Loucy (cell line): ENCODE results near the gene HS3ST3A1.

ENCODE experiments used
- H2AFZ ChIP-seq: fragments of 200-600 bp; sonication (generic); 2 replicates; pipeline ENCODE4 v1.6.0; 2016; ENCODE audit warnings: antibody characterized with exemption, mild to moderate bottlenecking, low read length, moderate library complexity
- H3F3A ChIP-seq: fragments of 200-600 bp; 2 replicates; pipeline ENCODE4 v1.6.0; 2016; ENCODE audit warnings: antibody characterized with exemption, low read depth, mild to moderate bottlenecking
- H3K27me3 ChIP-seq: fragments of 200-600 bp; sonication (generic); 2 replicates; pipeline ENCODE4 v1.6.1; 2014; ENCODE audit warnings: low read length, mild to moderate bottlenecking; ENCODE audit not compliant: insufficient read depth, poor library complexity, severe bottlenecking
- H3K36me3 ChIP-seq: fragments of 200-600 bp; sonication (generic); 2 replicates; pipeline ENCODE4 v1.6.1; 2016; ENCODE audit warnings: low read length; ENCODE audit not compliant: insufficient read depth
- H3K4me1 ChIP-seq: fragments of 200-600 bp; sonication (generic); 2 replicates; pipeline ENCODE4 v1.5.1; 2014; ENCODE audit warnings: low read length, mild to moderate bottlenecking; ENCODE audit not compliant: insufficient read depth, poor library complexity, severe bottlenecking
- H3K4me2 ChIP-seq: fragments of 200-600 bp; sonication (generic); 2 replicates; pipeline ENCODE4 v1.6.0; 2014; ENCODE audit warnings: antibody characterized with exemption, low read length, low read depth, mild to moderate bottlenecking; ENCODE audit not compliant: poor library complexity, severe bottlenecking
- H3K4me3 ChIP-seq: fragments of 200-600 bp; sonication (generic); 2 replicates; pipeline ENCODE4 v1.5.1; 2014; ENCODE audit warnings: low read length, mild to moderate bottlenecking, mixed read lengths; ENCODE audit not compliant: poor library complexity, severe bottlenecking
- H3K79me2 ChIP-seq: fragments of 200-600 bp; sonication (generic); 2 replicates; pipeline ENCODE4 v1.6.1; 2014; ENCODE audit warnings: low read length; ENCODE audit not compliant: insufficient read depth
- H3K9ac ChIP-seq: fragments of 200-600 bp; sonication (generic); 2 replicates; pipeline ENCODE4 v1.6.0; 2014; ENCODE audit warnings: mild to moderate bottlenecking, low read depth, low read length, moderate library complexity; ENCODE audit not compliant: poor library complexity, severe bottlenecking
- H3K9me2 ChIP-seq: fragments of 200-600 bp; sonication (generic); replicated peaks from 2 replicates; pipeline ENCODE4 v1.6.1; 2016; ENCODE audit warnings: low read depth, low read length, mixed read lengths
- H3K9me3 ChIP-seq: fragments of 200-600 bp; sonication (generic); 2 replicates; pipeline ENCODE4 v1.6.1; 2014; ENCODE audit warnings: mild to moderate bottlenecking, antibody characterized with exemption, low read length, low read depth; ENCODE audit not compliant: insufficient read depth
- H4K20me1 ChIP-seq: fragments of 200-600 bp; sonication (generic); 2 replicates; pipeline ENCODE4 v1.6.0; 2014; ENCODE audit warnings: antibody characterized with exemption, low read length, mild to moderate bottlenecking; ENCODE audit not compliant: insufficient read depth, poor library complexity, severe bottlenecking
- EZH2phosphoT487 ChIP-seq: fragments of 200-600 bp; IDR thresholded peaks from 2 replicates; pipeline ENCODE4 v1.6.1; 2018; ENCODE audit warnings: antibody characterized with exemption, mild to moderate bottlenecking, moderate library complexity, borderline replicate concordance
- TF ChIP-seq, protein P1 (sequence below): fragments of 200-600 bp; sonication (generic); conservative IDR thresholded peaks from 2 replicates; pipeline ENCODE4 v1.5.1; 2014; ENCODE audit warnings: mild to moderate bottlenecking, antibody characterized with exemption, low read length

The HS3ST3A1 gene

DNA sequence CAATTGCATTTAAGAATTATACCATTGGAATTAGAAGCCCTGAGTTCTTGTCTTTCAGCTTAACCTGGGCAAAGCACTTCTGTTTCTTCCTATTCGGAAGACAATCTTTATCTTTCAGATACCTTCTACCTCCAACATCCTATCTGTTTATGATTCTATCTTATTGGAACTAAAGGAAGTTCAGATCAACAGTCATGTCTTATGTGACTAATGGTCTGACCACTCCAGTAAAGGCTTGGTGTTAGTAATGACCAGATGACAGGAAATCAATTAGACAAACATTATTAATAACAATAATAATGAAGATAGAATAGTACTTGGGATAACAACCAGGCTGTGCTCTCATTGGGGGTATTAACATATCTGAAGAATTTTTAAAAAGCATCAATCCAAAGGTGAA lies 11.3 kb downstream of the HS3ST3A1 start:
- Histone ChIP-seq H3K4me2 (no peak overlapping the region), H3K27me3 (no peaks in the 10 kb centered on the region), H3K9me2 (no peaks in the 10 kb centered on the region), H4K20me1 (no peaks in the 10 kb centered on the region), H3K36me3 (no peaks in the 10 kb centered on the region), H2AFZ (no peak overlapping the region), H3K9ac (no peak overlapping the region), H3K4me3 (no peak overlapping the region), H3K4me1 (no peaks in the 10 kb centered on the region), H3K9me3 (no peaks in the 10 kb centered on the region), H3F3A (no peaks in the 10 kb centered on the region), H3K79me2 (no peaks in the 10 kb centered on the region)
- no peak for TF ChIP-seq EZH2phosphoT487
- TF ChIP-seq, protein P1, sequence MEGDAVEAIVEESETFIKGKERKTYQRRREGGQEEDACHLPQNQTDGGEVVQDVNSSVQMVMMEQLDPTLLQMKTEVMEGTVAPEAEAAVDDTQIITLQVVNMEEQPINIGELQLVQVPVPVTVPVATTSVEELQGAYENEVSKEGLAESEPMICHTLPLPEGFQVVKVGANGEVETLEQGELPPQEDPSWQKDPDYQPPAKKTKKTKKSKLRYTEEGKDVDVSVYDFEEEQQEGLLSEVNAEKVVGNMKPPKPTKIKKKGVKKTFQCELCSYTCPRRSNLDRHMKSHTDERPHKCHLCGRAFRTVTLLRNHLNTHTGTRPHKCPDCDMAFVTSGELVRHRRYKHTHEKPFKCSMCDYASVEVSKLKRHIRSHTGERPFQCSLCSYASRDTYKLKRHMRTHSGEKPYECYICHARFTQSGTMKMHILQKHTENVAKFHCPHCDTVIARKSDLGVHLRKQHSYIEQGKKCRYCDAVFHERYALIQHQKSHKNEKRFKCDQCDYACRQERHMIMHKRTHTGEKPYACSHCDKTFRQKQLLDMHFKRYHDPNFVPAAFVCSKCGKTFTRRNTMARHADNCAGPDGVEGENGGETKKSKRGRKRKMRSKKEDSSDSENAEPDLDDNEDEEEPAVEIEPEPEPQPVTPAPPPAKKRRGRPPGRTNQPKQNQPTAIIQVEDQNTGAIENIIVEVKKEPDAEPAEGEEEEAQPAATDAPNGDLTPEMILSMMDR, result no peak

GRCh38 chr17:13589658-13590057 lies 12.1 kb downstream of the HS3ST3A1 start:
- Histone ChIP-seq H3K4me1 (no peaks in the 10 kb centered on the region), H3K79me2 (no peaks in the 10 kb centered on the region)

DNA sequence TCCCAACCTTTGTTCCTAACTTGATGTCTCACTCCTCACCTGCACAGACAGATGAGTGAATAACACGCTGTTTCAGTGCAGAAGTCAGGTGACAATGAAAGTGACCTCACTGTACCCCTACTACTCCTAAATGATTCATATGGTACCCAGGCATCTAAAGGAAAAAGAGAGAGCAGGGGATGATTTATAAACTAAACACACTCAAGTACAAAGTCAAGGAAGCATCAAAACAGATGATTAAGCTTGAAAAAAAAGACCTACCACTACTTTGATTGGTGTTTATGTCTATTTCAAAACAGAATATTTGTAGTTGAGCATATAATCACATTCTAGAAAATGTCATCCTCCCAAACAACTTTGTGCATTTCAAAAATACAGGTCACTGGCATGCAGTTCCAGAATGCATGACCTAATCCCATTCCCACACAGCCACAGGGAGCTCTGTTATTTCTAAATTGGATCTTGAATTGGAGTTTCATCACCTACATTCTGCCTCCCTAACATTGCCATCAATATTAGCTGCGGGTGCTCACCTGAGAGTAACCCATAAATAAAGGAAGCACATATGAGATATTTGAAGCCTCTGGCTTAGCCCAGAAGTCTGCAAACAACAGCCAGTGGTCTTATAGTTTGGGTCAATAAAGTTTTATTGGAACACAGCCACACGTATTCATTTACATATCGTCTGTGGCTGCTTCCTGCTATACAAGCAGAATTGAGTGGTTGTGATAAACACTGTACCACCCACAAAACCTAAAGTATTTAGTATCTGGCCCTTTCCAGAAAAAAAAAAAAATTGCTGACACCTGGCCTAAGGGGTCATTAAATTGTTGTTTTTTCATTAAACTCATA lies 14.0 kb downstream of the HS3ST3A1 start:
- no peaks in the 10 kb centered on the region for H3K9me2 ChIP-seq
- TF ChIP-seq EZH2phosphoT487, result no peak
- TF ChIP-seq, protein P1, result no peak
- no peaks in the 10 kb centered on the region for H3F3A ChIP-seq
- H3K4me1 ChIP-seq, result no peaks in the 10 kb centered on the region
- H2AFZ ChIP-seq, result no peak overlapping the region
- H3K79me2 ChIP-seq, result no peaks in the 10 kb centered on the region
- H4K20me1 ChIP-seq, result no peaks in the 10 kb centered on the region
- H3K4me2 ChIP-seq, result no peak overlapping the region
- H3K27me3 ChIP-seq, result no peaks in the 10 kb centered on the region
- H3K9ac ChIP-seq, result no peak overlapping the region
- no peaks in the 10 kb centered on the region for H3K36me3 ChIP-seq
- H3K9me3 ChIP-seq, result no peaks in the 10 kb centered on the region
- H3K4me3 ChIP-seq, result no peak overlapping the region

More at GRCh38 chr17:13589658-13590057, 12.1 kb downstream of the HS3ST3A1 start:
- H3K4me3 ChIP-seq, result no peak overlapping the region
- no peak for TF ChIP-seq EZH2phosphoT487
- TF ChIP-seq, protein P1, result no peak
- H3F3A ChIP-seq, result no peaks in the 10 kb centered on the region
- H3K36me3 ChIP-seq, result no peaks in the 10 kb centered on the region
- H4K20me1 ChIP-seq, result no peaks in the 10 kb centered on the region
- no peaks in the 10 kb centered on the region for H3K9me3 ChIP-seq
- no peak overlapping the region for H2AFZ ChIP-seq
- no peaks in the 10 kb centered on the region for H3K27me3 ChIP-seq
- H3K4me2 ChIP-seq, result no peak overlapping the region
- no peak overlapping the region for H3K9ac ChIP-seq
- no peaks in the 10 kb centered on the region for H3K9me2 ChIP-seq
